PFSK-1 (cell line): ENCODE data around the gene APOF. TPM values are rescaled to one million over a fixed set of nuclear protein-coding genes. Genes with fewer than 3 reads are reported as not detected.

Experiments used
- FOXP2 ChIP-seq: optimal IDR thresholded peaks from 2 replicates; pipeline ENCODE3; 2011; ENCODE audit warnings: borderline replicate concordance, control low read depth, inconsistent platforms; ENCODE audit not compliant: insufficient read depth; ENCODE audit errors: extremely low read length, extremely low read depth
- POLR2AphosphoS5 ChIP-seq: IDR thresholded peaks from 2 replicates; pipeline ENCODE4 v1.6.1; 2012; ENCODE audit warnings: low read depth, mild to moderate bottlenecking, control low read depth, low read length, moderate library complexity
- SIN3A ChIP-seq: IDR thresholded peaks from 2 replicates; pipeline ENCODE4 v1.6.1; 2012; ENCODE audit warnings: mild to moderate bottlenecking, low read length, moderate library complexity, borderline replicate concordance; ENCODE audit not compliant: insufficient read depth
- TAF1 ChIP-seq: IDR thresholded peaks from 2 replicates; pipeline ENCODE4 v1.6.1; 2012; ENCODE audit warnings: low read length, control low read depth, borderline replicate concordance; ENCODE audit not compliant: insufficient read depth
- polyA plus RNA-seq: library from polyadenylated mRNA; unstranded; fragments of >200 nt; gene quantifications from one replicate; pipeline ENCODE4 v1.2.1, GENCODE V29; 2012; ENCODE audit warnings: low read depth, missing spikeins; ENCODE audit not compliant: insufficient read length
- TF ChIP-seq, protein P1 (sequence below), 2 experiments: IDR thresholded peaks; 2 replicates each; pipeline versions ENCODE4 v1.6.1 to v1.8.0; 2011 to 2012; ENCODE audit warnings: low read depth in 2 of 2, low read length in 2 of 2, control low read depth in 1 of 2, inconsistent platforms in 1 of 2, mild to moderate bottlenecking in 1 of 2, moderate library complexity in 1 of 2; ENCODE audit not compliant: insufficient read depth in 1 of 2

Gene APOF, protein sequence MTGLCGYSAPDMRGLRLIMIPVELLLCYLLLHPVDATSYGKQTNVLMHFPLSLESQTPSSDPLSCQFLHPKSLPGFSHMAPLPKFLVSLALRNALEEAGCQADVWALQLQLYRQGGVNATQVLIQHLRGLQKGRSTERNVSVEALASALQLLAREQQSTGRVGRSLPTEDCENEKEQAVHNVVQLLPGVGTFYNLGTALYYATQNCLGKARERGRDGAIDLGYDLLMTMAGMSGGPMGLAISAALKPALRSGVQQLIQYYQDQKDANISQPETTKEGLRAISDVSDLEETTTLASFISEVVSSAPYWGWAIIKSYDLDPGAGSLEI
- not detected for polyA plus RNA-seq

DNA sequence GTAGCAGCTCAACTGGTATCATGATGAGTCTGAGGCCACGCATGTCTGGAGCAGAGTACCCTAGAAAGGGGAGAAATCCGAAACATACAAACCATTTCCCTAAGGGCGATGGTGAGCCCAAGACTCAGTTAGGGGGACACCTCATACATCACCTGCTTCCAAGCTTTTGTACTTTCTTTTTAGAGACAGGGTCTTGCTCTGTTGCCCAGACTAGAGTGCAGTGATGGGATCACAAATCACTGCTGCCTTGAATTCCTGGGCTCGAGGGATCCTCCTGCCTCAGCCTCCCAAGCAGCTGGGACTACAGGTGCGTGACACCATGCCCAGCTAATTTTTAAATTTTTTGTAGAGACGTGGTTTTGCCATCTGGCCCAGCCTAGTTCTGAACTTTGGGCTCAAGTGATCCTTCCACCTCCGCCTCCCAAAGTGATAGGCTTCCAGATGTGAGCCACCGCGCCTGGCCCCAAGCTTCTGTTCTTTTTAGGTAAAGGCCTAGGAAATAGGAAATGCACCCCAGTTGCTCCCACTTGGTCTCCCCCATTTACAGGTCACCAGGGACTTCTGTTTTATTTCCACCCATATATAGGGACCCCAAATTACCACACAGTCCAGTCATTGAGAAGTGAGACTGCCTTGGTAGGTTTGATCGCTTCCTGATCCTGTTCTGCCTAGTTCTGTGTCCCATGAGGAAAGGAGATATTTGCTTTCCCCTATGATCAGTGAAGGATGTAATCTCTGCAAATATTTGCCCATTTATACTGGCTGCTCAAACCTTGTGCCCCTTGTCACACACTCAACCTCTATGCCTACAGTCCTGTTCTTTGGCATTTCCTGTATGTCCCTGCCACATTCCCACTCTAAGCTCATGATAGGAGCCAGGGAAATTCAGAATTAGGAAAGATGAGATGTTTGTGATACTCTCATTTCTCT is at the start of gene APOF:
Gene APOF (minus strand): TSS at position 728 of the 930 bp plus-strand sequence. CDS start 112 bp downstream, at position 616.
- TF ChIP-seq FOXP2 = no peak
- TF ChIP-seq SIN3A = no peak
- TF ChIP-seq POLR2AphosphoS5 = no peak
- TF ChIP-seq, protein P1, sequence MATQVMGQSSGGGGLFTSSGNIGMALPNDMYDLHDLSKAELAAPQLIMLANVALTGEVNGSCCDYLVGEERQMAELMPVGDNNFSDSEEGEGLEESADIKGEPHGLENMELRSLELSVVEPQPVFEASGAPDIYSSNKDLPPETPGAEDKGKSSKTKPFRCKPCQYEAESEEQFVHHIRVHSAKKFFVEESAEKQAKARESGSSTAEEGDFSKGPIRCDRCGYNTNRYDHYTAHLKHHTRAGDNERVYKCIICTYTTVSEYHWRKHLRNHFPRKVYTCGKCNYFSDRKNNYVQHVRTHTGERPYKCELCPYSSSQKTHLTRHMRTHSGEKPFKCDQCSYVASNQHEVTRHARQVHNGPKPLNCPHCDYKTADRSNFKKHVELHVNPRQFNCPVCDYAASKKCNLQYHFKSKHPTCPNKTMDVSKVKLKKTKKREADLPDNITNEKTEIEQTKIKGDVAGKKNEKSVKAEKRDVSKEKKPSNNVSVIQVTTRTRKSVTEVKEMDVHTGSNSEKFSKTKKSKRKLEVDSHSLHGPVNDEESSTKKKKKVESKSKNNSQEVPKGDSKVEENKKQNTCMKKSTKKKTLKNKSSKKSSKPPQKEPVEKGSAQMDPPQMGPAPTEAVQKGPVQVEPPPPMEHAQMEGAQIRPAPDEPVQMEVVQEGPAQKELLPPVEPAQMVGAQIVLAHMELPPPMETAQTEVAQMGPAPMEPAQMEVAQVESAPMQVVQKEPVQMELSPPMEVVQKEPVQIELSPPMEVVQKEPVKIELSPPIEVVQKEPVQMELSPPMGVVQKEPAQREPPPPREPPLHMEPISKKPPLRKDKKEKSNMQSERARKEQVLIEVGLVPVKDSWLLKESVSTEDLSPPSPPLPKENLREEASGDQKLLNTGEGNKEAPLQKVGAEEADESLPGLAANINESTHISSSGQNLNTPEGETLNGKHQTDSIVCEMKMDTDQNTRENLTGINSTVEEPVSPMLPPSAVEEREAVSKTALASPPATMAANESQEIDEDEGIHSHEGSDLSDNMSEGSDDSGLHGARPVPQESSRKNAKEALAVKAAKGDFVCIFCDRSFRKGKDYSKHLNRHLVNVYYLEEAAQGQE (IDR thresholded peaks at IDR 0.05; ENCODE audit: insufficient read depth in 1 of 2, low read depth in 2 of 2, low read length in 2 of 2) = no peak
- TF ChIP-seq TAF1 = no peak

DNA sequence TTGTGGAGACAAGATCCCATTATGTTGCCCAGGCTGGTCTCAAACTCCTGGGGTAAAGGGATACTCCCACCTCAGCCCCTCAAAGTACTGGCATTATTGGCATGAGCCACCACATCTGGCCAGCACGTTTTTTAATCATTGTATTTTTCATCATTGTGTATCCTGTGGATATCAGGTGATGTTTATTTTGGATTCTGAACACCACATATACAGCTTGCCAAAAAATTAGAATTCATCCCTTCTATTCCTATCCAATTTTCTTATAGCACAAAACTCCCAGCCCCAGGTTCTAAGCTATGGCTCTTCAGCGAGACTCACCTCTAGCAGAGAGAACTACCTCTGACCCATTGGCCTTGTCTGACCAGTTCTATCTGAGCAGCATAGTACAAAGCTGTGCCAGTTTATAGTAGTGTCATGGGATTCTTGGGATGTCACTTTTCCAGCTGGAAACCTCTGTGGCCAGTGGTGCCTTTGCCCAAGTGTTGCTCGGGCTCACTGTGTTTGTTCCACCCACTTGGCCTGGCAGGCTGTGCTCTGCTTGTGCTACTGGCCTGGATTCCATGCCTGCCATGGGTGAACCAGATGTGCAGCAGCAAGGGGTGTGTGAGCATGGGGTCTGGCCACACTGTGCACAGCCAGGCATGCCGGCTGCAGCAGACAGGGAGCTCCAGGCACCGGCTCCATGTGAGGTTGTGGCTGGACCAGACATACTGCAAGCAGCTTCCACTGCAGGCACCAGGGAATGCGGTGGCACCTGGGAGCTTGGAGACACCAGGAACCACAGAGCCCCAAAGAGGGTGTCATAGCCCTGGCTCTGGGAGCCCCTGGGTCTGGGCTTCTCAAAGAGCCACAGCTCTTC is 49.4 kb upstream of the APOF start:
- TF ChIP-seq POLR2AphosphoS5 (no peak), FOXP2 (no peak), TAF1 (no peak), SIN3A (no peak)
- TF ChIP-seq, protein P1 (IDR thresholded peaks at IDR 0.05; ENCODE audit: insufficient read depth in 1 of 2, low read depth in 2 of 2, low read length in 2 of 2) = no peak

DNA sequence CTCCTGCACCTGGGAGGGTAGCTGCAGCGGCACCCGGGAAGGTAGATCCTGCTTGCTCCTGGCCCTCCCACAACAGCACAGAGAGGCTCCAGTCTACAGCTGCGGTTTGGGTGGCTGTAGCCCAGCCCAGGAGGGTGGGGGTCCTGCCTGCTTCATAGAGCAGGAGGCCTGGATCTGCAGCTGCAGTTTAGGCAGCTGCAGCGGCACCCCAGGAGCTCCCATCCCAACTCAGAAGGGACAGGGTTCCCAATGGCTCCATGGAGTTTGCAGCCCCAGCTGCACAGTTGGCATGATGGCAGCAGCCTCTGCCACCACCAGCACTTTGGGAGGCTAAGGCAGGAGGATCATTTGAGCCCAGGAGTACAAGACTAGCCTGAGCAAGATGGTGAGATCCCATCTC is 48.1 kb upstream of the APOF start:
- no peak for TF ChIP-seq FOXP2
- TF ChIP-seq, protein P1 (IDR thresholded peaks at IDR 0.05; ENCODE audit: insufficient read depth in 1 of 2, low read depth in 2 of 2, low read length in 2 of 2) = no peak
- no peak for TF ChIP-seq POLR2AphosphoS5
- no peak for TF ChIP-seq TAF1

DNA sequence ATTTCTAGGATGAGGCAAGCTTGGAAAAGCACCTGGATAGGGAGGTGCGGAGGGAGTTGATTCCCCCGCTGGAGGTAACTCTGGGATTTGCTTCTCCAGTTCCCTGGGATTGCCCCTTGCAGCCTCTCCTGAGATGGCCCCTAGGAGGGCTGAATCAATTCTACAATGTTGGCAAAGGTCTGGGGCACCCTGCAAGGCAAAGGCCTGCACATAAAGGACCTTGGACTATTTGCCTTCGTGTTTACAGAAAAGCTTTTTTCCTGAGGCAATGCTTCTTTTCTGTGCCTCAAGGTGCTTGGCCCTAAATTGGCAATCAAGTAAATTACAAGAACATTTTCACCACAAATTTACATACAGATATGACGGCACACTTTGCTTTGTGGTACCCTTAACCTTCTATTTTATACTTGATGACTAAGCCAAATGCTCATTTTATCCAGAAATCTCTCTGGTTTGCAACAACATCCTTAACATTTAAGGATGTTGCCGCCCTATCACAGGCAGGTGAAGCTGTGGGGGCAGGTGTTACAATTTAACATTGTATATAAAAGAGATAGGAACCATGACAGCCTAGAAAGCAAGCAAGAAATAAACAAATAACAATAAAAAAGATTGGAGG is 46.3 kb upstream of the APOF start:
- no peak for TF ChIP-seq POLR2AphosphoS5
- no peak for TF ChIP-seq FOXP2
- no peak for TF ChIP-seq SIN3A
- TF ChIP-seq, protein P1 (IDR thresholded peaks at IDR 0.05; ENCODE audit: insufficient read depth in 1 of 2, low read depth in 2 of 2, low read length in 2 of 2) = no peak
- TF ChIP-seq TAF1 = no peak
